ENCODE data around the gene KRT74.

- TF ChIP-seq CTCF (IDR thresholded peaks at IDR 0.05) (no peak), EP300 (IDR thresholded peaks at IDR 0.05) (no peak), POLR2A (IDR thresholded peaks at IDR 0.05) (no peak)
These were observed 7.4 kb upstream of the KRT74 start for GRCh38 chr12:52581066-52581465.
